Activated naive CD8-positive, alpha-beta T cell (primary cell): ENCODE results near the gene OSBPL10.

Experiments
- H3K27ac Mint-ChIP-seq: one replicate; pipeline ENCODE4 v1.8.0; 2021; ENCODE audit warnings: mixed read lengths
- H3K27me3 Mint-ChIP-seq: one replicate; pipeline ENCODE4 v1.8.0; 2021; ENCODE audit warnings: mixed read lengths
- H3K36me3 Mint-ChIP-seq: one replicate; pipeline ENCODE4 v1.8.0; 2021; ENCODE audit warnings: mixed read lengths
- H3K4me1 Mint-ChIP-seq: one replicate; pipeline ENCODE4 v1.8.0; 2021; ENCODE audit warnings: low read depth, mixed read lengths
- H3K4me3 Mint-ChIP-seq: one replicate; pipeline ENCODE4 v1.8.0; 2021; ENCODE audit warnings: mild to moderate bottlenecking, mixed read lengths
- H3K9me3 Mint-ChIP-seq: one replicate; pipeline ENCODE4 v1.8.0; 2021; ENCODE audit warnings: low read depth, mixed read lengths

OSBPL10 gene

GRCh38 chr3:31957106-31957505 lies 24.0 kb downstream of the OSBPL10 start:
- Mint-ChIP-seq H3K36me3 (peaks cover 7% of the 10 kb centered on the region), H3K9me3 (peaks cover 13% of the 10 kb centered on the region), H3K4me1 (no peaks in the 10 kb centered on the region), H3K4me3 (no peak overlapping the region), H3K27me3 (no peaks in the 10 kb centered on the region), H3K27ac (no peak overlapping the region)

- H3K27me3 Mint-ChIP-seq = no peaks in the 10 kb centered on the region
- no peak overlapping the region for H3K27ac Mint-ChIP-seq
- no peak overlapping the region for H3K4me3 Mint-ChIP-seq
- no peaks in the 10 kb centered on the region for H3K4me1 Mint-ChIP-seq
- H3K9me3 Mint-ChIP-seq = peaks cover 13% of the 10 kb centered on the region
- H3K36me3 Mint-ChIP-seq = peaks cover 7% of the 10 kb centered on the region
Measured at GRCh38 chr3:31955581-31955980, 25.5 kb downstream of the OSBPL10 start.

- H3K27ac Mint-ChIP-seq = no peak overlapping the region
Measured at GRCh38 chr3:31953636-31954035, 27.4 kb downstream of the OSBPL10 start.

GRCh38 chr3:31953091-31953490 lies 28.0 kb downstream of the OSBPL10 start:
- Mint-ChIP-seq H3K9me3 (peaks cover 17% of the 10 kb centered on the region), H3K27me3 (no peaks in the 10 kb centered on the region), H3K27ac (no peak overlapping the region), H3K36me3 (peaks cover 7% of the 10 kb centered on the region), H3K4me3 (no peak overlapping the region), H3K4me1 (no peaks in the 10 kb centered on the region)

More at GRCh38 chr3:31953636-31954035, 27.4 kb downstream of the OSBPL10 start:
- peaks cover 7% of the 10 kb centered on the region for H3K36me3 Mint-ChIP-seq
- no peaks in the 10 kb centered on the region for H3K4me1 Mint-ChIP-seq
- peaks cover 17% of the 10 kb centered on the region for H3K9me3 Mint-ChIP-seq
- H3K4me3 Mint-ChIP-seq = no peak overlapping the region
- no peaks in the 10 kb centered on the region for H3K27me3 Mint-ChIP-seq

GRCh38 chr3:31952205-31952604 lies 28.9 kb downstream of the OSBPL10 start:
- H3K9me3 Mint-ChIP-seq = peaks cover 17% of the 10 kb centered on the region
- no peak overlapping the region for H3K4me3 Mint-ChIP-seq
- H3K27me3 Mint-ChIP-seq = no peaks in the 10 kb centered on the region
- H3K4me1 Mint-ChIP-seq = no peaks in the 10 kb centered on the region
- peaks cover 7% of the 10 kb centered on the region for H3K36me3 Mint-ChIP-seq
- H3K27ac Mint-ChIP-seq = no peak overlapping the region

GRCh38 chr3:31948280-31948679 lies 32.8 kb downstream of the OSBPL10 start:
- Mint-ChIP-seq H3K4me3 (no peak overlapping the region), H3K9me3 (peaks cover 4% of the 10 kb centered on the region), H3K4me1 (no peaks in the 10 kb centered on the region), H3K36me3 (no peaks in the 10 kb centered on the region), H3K27ac (no peak overlapping the region), H3K27me3 (no peaks in the 10 kb centered on the region)

- H3K27ac Mint-ChIP-seq = no peak overlapping the region
- H3K36me3 Mint-ChIP-seq = no peaks in the 10 kb centered on the region
- no peaks in the 10 kb centered on the region for H3K27me3 Mint-ChIP-seq
- no peak overlapping the region for H3K4me3 Mint-ChIP-seq
- H3K4me1 Mint-ChIP-seq = no peaks in the 10 kb centered on the region
- peaks cover 4% of the 10 kb centered on the region for H3K9me3 Mint-ChIP-seq
Measured at GRCh38 chr3:31947671-31948091, 33.4 kb downstream of the OSBPL10 start.

GRCh38 chr3:31947162-31947561 lies 33.9 kb downstream of the OSBPL10 start:
- Mint-ChIP-seq H3K27ac (no peak overlapping the region), H3K9me3 (peaks cover 4% of the 10 kb centered on the region), H3K27me3 (no peaks in the 10 kb centered on the region), H3K36me3 (no peaks in the 10 kb centered on the region), H3K4me3 (no peak overlapping the region), H3K4me1 (no peaks in the 10 kb centered on the region)

GRCh38 chr3:31946484-31947081 lies 34.5 kb downstream of the OSBPL10 start:
- Mint-ChIP-seq H3K36me3 (no peaks in the 10 kb centered on the region), H3K4me1 (no peaks in the 10 kb centered on the region), H3K9me3 (peaks cover 4% of the 10 kb centered on the region), H3K4me3 (no peak overlapping the region), H3K27ac (no peak overlapping the region), H3K27me3 (no peaks in the 10 kb centered on the region)

GRCh38 chr3:31945738-31946052 lies 35.4 kb downstream of the OSBPL10 start:
- H3K9me3 Mint-ChIP-seq = peaks cover 4% of the 10 kb centered on the region
- H3K4me1 Mint-ChIP-seq = no peaks in the 10 kb centered on the region
- no peaks in the 10 kb centered on the region for H3K36me3 Mint-ChIP-seq
- no peak overlapping the region for H3K27ac Mint-ChIP-seq
- no peak overlapping the region for H3K4me3 Mint-ChIP-seq
- H3K27me3 Mint-ChIP-seq = no peaks in the 10 kb centered on the region

GRCh38 chr3:31943041-31943440 lies 38.0 kb downstream of the OSBPL10 start:
- H3K4me3 Mint-ChIP-seq = no peak overlapping the region
- H3K9me3 Mint-ChIP-seq = no peaks in the 10 kb centered on the region
- no peaks in the 10 kb centered on the region for H3K4me1 Mint-ChIP-seq
- H3K36me3 Mint-ChIP-seq = no peaks in the 10 kb centered on the region
- H3K27me3 Mint-ChIP-seq = no peaks in the 10 kb centered on the region
- no peak overlapping the region for H3K27ac Mint-ChIP-seq

- Mint-ChIP-seq H3K4me3 (no peak overlapping the region), H3K4me1 (no peaks in the 10 kb centered on the region), H3K27ac (no peak overlapping the region), H3K9me3 (no peaks in the 10 kb centered on the region), H3K27me3 (no peaks in the 10 kb centered on the region), H3K36me3 (no peaks in the 10 kb centered on the region)
Measured at GRCh38 chr3:31942446-31942845, 38.6 kb downstream of the OSBPL10 start.

GRCh38 chr3:31937225-31937624 lies 43.8 kb downstream of the OSBPL10 start:
- Mint-ChIP-seq H3K4me1 (peaks cover 2% of the 10 kb centered on the region), H3K4me3 (no peak overlapping the region), H3K36me3 (no peaks in the 10 kb centered on the region), H3K27me3 (no peaks in the 10 kb centered on the region), H3K9me3 (no peaks in the 10 kb centered on the region), H3K27ac (no peak overlapping the region)

GRCh38 chr3:31936420-31937060 lies 44.5 kb downstream of the OSBPL10 start:
- Mint-ChIP-seq H3K27ac (no peak overlapping the region), H3K9me3 (no peaks in the 10 kb centered on the region), H3K4me1 (peaks cover 2% of the 10 kb centered on the region), H3K27me3 (no peaks in the 10 kb centered on the region), H3K36me3 (no peaks in the 10 kb centered on the region), H3K4me3 (no peak overlapping the region)

GRCh38 chr3:31934866-31935265 lies 46.2 kb downstream of the OSBPL10 start:
- H3K27ac Mint-ChIP-seq = no peak overlapping the region
- H3K9me3 Mint-ChIP-seq = no peaks in the 10 kb centered on the region
- H3K4me3 Mint-ChIP-seq = no peak overlapping the region
- no peaks in the 10 kb centered on the region for H3K27me3 Mint-ChIP-seq
- peaks cover 2% of the 10 kb centered on the region for H3K4me1 Mint-ChIP-seq
- H3K36me3 Mint-ChIP-seq = no peaks in the 10 kb centered on the region

GRCh38 chr3:31934018-31934417 lies 47.0 kb downstream of the OSBPL10 start:
- Mint-ChIP-seq H3K27ac (no peak overlapping the region), H3K9me3 (no peaks in the 10 kb centered on the region), H3K4me1 (peaks cover 2% of the 10 kb centered on the region), H3K36me3 (no peaks in the 10 kb centered on the region), H3K4me3 (no peak overlapping the region), H3K27me3 (no peaks in the 10 kb centered on the region)
